GM20431 (cell line): Measurements from ENCODE around the gene RAMP3.
"Not testable (repeated sequence)": the region's sequence is repeated elsewhere in the genome, so short reads cannot be mapped to it uniquely, and the experiment has no call there.

Experiments used
- in situ Hi-C: fragments of 300-500 bp; cut with MseI, MboI; formaldehyde crosslinking; loops from one replicate; pipeline ENCODE4 v1.15.0; 2020; ENCODE audit warnings: low sequenced_read_pairs; ENCODE audit not compliant: unreplicated experiment

The RAMP3 gene

GRCh38 chr7:45187089-45187945 lies 29.7 kb downstream of the RAMP3 start:
- in situ Hi-C loops = no loop called here

- in situ Hi-C loops = no loop called here
Measured at GRCh38 chr7:45187946-45188411, 30.4 kb downstream of the RAMP3 start.

- in situ Hi-C loops = no loop called here
Measured at GRCh38 chr7:45188736-45189135, 31.1 kb downstream of the RAMP3 start.

GRCh38 chr7:45189151-45189970 lies 31.8 kb downstream of the RAMP3 start:
- in situ Hi-C loops = no loop called here

- in situ Hi-C loops = no loop called here
Measured at GRCh38 chr7:45190406-45191165, 33.0 kb downstream of the RAMP3 start.

GRCh38 chr7:45191396-45191795 lies 33.8 kb downstream of the RAMP3 start:
- in situ Hi-C loops = no loop called here

DNA sequence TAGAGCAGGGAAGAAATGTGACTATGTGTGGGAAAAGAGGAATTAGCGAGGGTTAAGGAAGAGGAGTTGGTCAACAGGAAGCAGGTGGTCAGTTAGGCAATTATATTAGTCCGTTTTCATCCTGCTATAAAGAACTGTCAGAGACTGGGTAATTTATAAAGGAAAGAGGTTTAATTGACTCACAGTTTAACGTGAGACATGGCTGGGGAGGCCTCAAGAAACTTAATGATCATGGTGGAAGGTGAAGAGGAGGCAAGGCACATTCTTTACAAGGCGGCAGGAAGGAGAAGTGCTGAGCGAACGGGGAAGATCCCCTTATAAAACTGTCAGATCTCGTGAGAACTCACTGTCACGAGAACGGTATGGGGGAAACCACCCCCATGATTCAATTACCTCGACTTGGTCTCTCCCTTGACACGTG lies 35.0 kb downstream of the RAMP3 start:
- in situ Hi-C loops = no loop called here

DNA sequence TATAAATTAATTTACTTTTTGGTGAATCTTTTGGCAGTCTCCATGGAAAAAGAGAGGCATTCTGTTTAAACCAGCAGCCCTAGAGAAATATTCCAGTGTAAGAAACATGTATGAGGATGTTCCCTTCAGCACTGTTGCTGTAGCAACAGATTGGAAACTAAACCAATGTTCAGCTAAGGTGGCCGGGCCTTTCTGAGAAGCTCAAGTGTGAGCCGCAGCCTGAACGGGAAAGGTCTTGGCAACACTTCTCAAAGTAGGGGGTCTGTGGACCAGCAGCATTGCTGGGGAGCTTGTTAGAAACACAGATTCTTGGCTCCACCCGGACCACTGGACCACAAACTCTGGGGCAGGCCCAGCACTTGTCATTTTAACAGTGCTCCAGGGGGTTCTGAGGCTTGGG lies 36.2 kb downstream of the RAMP3 start:
- in situ Hi-C loops = no loop called here

GRCh38 chr7:45196374-45196773 lies 38.8 kb downstream of the RAMP3 start:
- in situ Hi-C loops = no loop called here

GRCh38 chr7:45197461-45197860 lies 39.9 kb downstream of the RAMP3 start:
- in situ Hi-C loops = no loop called here

DNA sequence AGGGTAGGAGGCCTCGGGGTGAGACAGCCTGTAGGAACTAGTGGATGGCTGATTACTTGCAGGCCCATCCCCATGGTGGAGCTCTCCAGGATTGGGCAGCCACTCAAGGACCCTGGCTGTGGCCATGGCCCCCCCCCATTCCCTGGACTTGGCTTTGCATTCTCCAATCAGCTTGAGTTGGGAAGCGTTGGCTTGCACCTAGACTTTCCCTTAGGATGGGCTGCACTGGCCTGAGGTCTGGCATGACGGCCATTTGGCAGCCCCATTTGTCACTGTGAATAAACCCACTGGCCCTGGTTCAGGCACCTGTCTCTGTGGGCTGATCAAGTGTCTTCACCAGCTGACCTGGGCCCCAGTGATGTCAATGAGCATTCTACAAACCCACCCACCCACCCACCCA lies 41.4 kb downstream of the RAMP3 start:
- in situ Hi-C loops = no loop called here

DNA sequence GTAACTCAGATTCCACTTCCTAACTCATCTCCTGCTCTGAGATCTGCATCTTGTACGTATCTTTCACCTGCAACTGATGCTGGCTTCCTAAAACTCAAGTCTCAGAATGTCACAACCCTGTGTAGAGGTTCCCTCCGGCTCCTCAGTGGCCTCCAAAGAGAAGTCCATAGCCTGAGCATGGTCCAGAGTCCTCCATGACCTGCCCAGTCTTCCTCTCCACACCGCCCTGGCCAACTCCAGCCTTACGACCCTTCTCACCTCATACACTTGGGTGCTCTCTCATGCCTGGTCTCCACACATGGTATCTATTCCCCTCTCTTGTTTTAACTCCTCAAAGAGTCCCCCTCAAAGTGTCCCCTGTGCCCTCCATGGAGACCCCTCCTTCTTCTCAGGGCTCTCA lies 41.9 kb downstream of the RAMP3 start:
- in situ Hi-C loops = no loop called here

- in situ Hi-C loops = no loop called here
Measured at GRCh38 chr7:45202625-45203024, 45.0 kb downstream of the RAMP3 start.

GRCh38 chr7:45203036-45203435 lies 45.4 kb downstream of the RAMP3 start:
- in situ Hi-C loops = no loop called here

GRCh38 chr7:45203459-45203858 lies 45.9 kb downstream of the RAMP3 start:
- in situ Hi-C loops = no loop called here

DNA sequence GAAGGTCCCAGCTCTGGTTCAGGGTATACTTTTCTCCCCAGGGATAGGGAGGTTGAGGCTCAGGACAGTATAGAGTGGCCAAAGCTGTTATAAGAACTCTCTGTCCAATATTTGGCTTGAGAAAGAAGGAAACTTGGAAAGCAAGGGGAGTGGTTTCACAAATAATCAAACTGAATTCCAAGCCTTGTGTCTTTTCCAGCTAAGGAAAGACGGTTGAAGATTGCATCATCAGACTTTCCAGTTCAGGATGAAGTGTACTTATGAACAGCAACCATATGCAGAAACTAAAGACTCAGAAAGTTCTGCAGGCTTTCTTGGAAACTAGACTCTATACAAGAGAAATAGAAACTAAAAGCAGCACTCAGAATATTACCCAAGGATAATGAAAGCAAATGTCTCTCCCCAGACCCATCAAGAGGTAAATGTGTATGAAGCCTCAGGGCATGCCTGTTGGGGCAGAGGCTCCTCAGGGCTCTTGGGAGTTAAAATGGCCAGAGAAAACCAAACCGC lies 46.4 kb downstream of the RAMP3 start:
- in situ Hi-C loops = no loop called here

GRCh38 chr7:45206266-45206665 lies 48.7 kb downstream of the RAMP3 start:
- in situ Hi-C loops = not testable (repeated sequence)

DNA sequence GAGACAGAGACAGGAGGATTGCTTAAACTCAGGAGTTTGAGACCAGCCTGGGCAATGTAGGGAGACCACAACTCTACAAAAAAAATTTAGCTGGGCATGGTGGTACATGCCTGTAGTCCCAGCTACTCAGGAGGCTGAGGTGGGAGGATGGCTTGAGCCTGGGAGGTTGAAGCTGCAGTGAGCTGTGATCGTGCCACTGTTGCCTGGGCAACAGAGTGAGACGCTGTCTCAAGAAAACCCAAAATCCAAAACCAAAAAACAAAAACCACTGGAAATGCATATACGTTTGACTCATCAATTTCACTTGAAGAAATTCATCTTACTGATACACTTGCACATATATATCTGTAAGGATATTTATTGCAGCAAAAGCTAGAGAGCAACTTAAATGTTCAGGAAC lies 52.3 kb downstream of the RAMP3 start:
- in situ Hi-C loops = not testable (repeated sequence)

- in situ Hi-C loops = no loop called here
Measured at GRCh38 chr7:45211066-45211465, 53.5 kb downstream of the RAMP3 start.

DNA sequence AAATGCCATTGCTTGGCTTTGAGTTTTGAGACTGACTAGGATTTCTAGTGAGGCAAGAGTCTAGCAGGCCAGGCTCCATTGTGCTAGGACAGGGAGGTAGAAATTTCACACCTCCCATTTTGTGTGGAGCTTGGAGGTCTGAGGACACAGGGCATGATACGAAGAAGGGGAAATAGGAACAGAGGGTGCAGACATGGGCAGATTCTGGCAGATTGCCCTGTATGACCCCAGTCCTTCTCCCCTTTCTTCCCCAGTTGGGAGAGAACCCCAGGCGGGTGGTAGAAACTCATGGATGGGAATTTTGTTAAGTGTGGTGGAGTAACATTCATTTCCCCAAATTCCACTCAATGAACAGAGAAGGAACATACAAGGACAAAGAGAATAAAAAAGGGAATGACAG lies 54.4 kb downstream of the RAMP3 start:
- in situ Hi-C loops = no loop called here
